ENCODE measurements around the gene ADAMTS10.
"Not testable (repeated sequence)": the region's sequence is repeated elsewhere in the genome, so short reads cannot be mapped to it uniquely, and the experiment has no call there.

Gene ADAMTS10

DNA sequence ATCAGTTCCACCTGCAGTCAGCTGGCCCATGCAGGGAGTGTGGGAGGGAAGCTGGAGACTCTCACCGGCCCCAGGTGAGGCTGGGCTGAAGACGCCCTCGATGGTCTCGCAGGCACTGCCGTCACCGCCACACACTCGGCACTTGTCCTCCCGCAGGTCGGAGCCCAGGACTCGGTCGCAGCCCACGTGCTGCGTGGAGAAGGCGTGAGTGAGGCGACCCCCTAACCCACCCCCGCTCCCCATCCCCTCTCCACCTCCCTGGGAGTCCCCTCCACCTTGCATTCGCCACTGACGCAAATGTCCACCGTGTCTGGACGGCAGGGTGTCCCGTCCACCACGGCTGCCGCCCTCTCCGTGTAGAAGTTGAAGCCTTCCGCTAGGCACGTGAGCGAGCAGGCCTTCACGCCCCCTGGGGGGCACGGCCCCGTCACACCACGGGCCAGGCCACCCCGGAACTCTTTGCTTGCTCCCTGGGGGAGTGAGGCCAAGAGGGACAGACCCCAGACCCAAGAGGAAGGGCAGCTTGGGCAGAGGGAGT lies 21.3 kb downstream of the ADAMTS10 start:
- DNase-seq = no peak

DNA sequence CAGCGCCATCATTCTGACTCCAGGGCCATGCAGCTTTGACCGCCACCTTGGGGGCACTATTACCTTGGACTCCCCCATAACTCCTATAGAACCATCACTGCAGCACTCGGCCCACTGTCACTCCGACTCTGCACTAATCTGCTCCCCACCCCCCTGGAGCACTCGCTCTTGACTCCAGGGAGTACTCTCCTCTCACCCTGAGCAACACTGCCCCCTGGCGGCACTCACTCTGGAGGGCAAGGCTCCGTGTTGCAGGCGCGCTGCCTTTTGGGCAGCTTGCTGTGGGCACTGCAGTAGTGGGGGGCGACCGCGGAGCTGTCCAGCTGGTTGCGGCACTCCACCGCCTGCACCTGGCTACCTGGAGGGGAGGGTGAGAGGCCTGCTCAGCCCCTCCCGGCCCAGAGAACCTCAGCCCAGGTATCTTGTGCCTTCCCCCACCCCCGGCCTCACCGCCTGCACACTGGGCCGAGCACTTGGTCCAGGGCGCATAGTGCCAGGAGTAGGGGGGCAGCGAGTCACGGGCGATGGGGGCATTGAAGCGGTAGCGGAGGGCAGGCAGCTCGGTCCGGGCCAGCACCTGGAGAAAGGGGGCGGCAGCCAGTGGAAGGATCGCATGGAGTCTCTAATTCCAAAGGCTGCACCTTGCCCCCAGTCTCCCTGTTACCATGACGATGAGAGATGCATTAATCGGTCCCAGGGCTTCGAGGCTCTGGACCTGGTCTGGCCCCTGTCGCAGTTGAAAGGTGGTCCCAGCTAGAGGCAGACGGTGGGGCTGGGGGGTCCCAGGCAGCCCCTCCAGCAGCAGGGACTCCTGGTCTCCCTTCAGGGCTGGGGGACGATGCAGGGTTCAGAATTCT lies 24.4 kb downstream of the ADAMTS10 start:
- DNase-seq = no peak

DNA sequence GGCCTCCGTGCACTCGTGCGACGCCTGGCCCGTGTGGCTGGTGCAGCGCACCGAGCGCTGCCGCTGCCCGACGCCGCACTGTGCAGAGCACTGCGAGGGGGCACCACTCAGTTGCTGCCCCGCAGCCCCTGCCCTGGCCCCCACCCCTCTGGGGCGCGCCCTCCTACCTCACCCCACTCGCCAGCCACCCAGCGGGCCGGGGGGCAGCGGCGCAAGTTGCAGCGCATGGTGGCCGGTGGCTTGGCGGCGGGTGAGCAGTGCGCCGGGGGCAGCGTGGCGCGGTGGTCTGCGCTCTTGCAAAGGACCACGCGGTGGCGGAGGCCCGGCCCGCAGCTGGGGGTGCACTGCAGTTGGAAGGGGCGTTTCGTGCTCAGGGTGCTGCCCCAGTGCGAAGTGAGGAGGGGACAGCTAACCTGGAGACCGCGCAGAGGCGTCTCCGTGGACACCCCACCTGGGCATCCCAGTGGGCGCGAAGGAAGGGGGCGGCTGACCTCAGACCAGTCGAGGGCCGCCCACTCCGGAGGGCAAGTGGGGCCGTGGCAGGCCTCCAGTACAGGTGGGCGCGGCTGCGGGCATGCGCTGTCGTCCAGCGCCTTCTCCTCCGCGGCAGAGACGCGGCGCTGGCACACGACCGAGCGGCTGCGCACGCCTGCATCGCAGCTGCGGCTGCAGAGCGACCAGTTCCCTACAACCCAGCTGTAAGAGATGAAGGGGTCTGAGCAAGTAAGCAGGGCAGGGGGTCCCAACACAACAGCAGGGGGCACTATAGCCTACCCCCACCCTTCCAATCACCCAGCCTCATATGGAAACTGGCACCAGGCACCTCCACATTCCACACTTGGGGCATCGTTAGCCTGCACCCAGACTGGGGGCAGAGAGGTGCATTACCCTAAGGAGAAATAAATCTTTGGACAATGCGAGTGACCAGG lies 25.3 kb downstream of the ADAMTS10 start:
- DNase-seq = no peak

DNA sequence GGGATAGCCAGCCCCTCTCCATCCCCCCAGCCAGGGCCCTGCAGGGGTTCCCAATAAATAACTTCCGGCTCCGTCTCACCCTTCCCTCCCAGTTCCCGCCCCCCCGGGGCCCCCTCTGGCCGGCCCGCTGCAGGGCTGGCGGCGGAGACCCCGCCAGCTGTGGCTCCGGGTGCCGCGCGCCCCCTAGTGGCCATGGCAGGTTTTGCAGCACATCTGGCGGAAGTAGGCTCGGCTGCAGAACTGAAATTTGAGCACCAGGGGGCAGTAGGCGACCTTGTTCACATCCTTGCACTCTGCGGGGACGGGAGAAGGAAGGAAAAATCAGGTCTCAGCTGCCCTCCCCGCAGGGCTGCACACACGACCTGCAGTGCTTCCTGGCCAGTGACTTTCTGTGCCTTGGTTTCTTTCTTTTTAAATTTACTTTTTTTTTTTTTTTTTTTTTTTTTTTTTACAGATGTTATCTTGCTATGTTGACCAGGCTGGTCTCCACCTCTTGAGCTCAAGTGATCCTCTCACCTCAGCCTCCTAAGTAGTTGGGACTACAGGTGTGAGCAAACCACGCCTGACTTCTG lies 29.7 kb downstream of the ADAMTS10 start:
- DNase-seq = no peak

DNA sequence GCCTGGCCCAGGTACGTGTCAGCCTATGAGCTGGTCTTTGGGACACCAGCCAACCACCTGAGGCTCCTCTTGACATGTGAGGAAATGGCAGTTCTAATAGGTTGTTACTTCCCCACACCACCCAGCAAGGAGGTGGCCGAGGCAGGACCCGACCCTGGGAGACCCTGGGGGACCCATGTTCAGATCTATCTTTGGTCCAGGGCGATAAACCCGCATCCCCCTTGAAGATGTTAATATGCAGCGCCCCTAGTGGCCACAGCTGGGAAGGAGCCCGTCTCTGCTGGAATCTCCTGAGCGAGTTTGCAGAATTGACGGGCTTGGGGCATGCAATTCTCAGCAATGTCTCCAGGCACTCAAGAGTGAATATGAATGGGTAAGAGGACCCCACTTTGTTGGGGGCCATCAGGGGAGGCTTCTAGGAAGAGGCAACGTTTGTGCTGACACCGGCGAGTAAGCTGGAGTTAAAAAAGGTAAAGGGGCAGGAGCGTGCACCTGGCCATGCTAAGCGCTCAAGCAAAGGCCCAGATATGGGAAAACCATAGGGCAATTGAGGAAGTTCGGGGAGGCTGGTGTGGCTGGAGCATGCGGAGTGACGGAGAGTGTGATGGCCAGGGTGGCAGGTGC lies 31.8 kb downstream of the ADAMTS10 start:
- no peak for DNase-seq

DNA sequence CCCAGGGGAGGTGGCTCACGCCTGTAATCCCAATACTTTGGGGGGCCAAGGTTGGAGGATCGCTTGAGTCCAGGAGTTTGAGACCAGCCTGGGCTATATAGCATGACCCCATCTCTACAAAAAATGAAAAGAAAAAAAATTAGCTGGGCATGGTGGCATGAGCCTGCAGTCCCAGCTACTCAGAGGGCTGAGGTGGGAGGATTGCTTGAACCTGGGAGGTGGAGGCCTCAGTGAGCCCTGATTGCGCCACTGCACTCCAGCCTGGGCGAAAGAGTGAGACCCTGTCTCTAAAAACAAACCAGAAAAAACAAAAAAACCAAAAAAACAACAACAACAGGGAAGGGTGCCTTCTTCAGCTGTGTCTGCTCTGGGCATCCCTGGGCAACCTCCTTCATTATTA lies 32.8 kb downstream of the ADAMTS10 start:
- no peak for DNase-seq

DNA sequence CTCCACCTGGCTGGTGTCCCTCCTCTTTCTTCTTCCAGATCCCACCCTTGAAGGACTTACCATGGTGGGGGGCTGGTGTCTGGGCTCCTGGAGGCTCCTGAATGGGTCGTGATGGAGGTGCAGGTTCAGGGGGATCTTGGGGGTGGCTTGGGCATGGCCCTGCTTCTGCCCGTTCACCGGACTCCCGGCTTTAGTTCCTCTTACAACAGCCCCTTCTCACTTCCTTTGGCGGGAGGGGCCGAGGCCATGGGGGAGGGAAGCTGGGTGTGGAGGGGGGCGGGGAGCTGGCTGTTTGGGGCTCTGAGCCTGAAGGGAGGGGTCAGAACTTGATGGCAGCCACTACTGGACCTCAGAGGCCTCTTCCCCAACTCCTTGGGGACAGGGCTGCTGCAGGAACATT lies 33.3 kb downstream of the ADAMTS10 start, which contains the start of gene MYO1F:
Gene MYO1F (minus strand): TSS at position 196 of the 400 bp plus-strand sequence. CDS start 133 bp downstream, at position 63.
- DNase-seq = no peak

DNA sequence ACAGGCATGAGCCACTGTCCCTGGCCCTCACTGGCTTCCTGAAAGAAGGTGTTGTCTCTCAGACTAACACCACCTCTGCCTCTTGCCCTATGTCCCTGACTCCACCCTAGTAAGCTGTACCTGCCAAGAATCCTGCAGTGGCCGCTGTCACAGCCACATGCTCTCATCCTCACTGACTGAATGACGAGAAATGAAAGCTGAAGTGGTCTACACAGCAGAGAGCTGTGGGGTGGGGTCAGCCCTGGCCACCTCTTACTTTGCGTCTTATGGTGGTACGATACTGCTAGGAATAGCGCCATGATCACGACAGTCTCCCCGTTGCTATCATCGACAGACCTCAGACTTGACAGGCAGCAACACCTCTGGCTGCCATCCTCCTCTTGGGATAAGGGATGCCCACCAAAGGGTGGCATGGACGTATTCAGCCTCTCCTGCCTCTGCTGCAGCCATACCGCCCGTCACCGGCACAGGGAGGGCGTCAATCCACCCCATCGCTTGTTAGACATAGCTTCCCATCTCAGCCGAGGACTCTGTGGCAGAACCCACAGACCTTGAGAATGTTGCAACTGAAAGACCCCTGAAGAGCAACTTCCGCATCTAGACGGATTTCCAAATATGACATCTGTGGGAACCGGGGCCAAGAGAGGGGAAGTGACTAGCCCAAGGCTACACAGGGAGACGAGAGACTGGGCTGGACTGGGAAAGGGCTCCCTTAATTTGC lies 34.1 kb downstream of the ADAMTS10 start:
- no peak for DNase-seq

DNA sequence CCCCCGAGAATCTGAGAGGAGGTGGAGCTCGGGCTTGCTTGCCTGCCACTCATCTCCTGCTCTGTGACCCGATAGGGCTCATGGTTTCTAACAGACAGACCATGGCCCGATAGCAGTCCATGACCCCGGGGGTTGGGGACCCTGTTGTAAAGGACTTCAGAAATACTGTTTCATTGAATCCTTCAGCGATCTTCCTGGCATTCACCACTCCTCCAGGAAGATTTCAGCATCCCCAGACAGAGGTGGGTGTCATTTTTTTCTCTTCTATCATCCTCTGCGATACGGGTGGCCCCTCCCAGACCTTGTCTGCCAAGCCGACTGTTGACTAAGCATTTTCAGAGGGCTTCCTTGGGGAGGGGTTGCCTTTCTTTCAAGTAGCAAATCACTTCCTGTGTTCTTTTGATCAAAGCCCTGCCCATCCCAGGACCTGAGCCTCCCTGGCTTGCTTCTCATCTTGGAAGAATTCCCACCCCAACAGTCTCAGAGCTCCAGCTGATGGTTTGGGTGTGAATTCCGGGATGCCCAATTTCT lies 35.0 kb downstream of the ADAMTS10 start:
- no peak for DNase-seq

DNA sequence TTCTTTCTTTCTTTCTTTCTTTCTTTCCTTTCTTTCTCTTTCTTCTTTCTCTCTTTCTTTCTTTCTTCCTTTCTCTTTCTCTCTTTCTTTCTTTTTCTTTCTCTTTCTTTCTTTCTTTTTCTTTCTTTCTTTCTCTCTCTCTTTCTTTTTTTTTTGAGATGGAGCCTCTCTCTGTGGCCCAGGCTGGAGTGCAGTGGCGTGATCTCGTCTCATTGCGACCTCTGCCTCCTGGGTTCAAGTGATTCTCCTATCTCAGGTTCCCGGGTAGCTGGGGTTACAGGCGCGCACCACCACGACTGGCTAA lies 35.9 kb downstream of the ADAMTS10 start:
- DNase-seq = not testable (repeated sequence)

DNA sequence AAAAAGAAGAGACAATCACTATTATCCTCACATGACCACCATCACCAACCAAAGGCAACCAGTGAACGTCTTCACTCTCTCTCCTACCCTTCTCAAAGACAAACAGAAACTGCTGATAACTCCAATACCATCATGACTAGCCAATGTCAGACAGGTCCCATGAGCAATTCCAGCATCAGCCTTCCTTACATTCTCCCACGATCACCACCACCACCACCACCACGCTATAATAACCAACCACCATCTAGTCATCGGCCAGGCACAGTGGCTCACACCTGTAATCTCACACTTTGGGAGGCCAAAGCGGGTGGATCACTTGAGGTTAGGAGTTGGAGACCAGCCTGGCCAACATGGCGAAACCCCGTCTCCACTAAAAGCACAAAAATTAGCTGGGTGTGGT lies 37.2 kb downstream of the ADAMTS10 start:
- DNase-seq = no peak

DNA sequence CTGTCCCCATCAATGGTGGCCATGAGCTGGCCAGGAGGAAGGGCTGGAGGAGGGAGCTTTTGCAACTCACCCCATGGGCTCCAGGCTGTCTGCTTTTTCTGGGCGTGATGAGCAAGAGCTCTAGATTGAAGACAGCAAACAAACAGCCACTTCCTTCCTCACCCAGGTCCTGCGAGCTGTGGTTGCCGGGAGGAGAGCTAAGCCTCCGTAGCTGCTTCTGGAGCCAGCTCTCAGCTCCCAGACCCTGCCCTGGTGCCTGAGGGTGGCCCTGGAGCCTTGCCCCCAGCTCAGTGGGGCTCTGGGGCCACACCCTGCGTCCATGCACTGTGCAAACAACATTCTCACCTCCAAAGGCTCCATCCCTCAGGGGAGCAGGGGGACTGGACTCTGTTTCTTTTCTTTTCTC lies 39.5 kb downstream of the ADAMTS10 start:
- DNase-seq = no peak

DNA sequence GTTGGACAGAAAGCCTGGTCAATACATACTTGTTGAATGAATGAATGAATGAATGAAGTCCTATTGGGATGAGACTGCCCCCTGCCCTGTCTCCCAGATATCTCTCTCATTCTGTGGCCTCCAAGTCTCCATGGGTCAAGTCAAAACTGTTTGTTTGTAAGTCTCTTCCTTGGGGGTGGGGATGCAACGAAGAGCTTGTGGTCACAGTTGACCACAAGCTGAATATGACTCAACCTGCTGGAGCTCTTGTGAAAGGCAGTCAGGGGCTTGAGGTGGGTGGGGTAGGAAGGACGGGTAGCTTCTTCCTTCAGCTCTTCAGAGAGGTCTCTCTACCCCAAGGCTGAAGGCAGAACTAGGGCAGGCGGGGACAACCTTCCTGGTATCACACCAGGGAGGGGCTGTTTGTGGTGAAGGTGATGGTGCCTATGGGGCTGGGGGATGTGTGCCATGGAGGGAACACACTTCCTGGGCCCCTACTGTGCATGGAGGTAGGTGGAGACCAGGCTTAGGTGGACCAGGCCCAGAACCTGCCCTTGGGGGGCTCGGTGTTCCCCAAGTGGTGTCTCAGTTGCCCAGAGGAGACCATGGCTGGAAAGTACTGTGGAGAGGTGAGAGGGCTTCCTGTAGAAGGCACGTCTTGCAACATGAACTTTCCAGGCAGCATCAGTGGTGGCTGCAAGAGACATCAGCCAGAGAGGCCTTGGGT lies 41.3 kb downstream of the ADAMTS10 start:
- DNase-seq = no peak

DNA sequence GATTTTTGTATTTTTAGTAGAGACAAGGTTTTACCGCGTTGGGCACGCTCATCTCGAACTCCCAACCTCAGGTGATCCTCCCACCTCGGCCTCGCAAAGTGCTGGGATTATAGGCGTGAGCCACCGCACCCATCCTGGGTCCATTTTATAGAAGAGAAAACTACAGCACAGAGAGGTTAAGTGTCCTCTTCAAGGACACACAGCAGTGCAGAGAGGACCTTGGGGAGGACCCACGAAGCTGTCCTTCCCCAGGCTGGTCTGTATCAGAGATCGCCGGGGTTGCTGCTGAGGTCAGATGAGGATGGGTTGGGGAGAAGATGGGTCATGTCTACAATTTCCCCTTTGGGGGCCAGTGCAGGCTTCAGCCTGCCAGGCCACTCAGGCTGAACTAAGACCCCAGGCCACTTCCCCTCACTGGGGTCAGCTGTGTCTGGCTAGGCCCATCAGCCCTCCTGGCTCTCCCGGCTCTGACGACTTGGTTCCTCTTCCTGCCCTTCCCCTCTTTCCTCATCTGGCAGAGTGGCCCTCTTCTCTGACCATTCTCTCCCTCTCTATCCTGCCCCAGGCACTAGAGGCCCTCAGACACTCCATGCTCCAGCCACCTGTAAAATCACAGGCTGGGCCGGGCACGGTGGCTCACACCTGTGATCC lies 42.9 kb downstream of the ADAMTS10 start:
- DNase-seq = no peak

DNA sequence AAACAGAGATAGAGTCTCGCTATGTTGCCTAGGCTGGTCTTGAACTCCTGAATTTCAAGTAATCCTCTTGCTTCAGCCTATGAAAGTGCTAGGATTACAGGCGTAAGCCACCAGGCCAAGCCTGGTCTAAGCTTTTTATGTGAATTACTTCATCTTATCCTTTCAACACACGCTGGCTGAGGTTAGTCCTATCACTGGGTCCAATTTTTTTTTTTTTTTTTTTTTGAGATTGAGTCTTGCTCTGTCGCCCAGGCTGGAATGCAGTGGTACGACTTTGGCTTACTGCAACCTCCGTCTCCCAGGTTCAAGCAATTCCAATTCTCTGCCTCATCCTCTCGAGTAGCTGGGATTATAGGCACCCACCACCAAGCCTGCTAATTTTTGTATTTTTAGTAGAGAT lies 43.7 kb downstream of the ADAMTS10 start:
- DNase-seq = no peak

DNA sequence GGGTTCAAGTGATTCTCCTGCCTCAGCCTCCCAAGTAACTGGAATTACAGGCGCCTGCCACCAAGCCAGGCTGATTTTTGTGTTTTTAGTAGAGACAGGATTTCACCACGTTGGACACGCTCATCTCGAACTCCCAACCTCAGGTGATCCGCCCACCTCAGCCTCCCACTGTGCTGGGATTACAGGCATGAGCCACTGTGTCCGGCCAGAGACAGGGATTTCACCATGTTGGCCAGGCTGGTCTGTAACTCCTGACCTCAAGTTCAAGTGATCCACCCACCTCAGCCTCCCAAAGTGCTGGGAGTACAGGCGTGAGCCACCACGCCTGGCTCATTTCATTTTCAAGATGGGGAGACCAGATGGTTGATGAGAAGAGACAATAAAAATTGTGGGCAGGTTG lies 45.6 kb downstream of the ADAMTS10 start:
- not testable (repeated sequence) for DNase-seq

DNA sequence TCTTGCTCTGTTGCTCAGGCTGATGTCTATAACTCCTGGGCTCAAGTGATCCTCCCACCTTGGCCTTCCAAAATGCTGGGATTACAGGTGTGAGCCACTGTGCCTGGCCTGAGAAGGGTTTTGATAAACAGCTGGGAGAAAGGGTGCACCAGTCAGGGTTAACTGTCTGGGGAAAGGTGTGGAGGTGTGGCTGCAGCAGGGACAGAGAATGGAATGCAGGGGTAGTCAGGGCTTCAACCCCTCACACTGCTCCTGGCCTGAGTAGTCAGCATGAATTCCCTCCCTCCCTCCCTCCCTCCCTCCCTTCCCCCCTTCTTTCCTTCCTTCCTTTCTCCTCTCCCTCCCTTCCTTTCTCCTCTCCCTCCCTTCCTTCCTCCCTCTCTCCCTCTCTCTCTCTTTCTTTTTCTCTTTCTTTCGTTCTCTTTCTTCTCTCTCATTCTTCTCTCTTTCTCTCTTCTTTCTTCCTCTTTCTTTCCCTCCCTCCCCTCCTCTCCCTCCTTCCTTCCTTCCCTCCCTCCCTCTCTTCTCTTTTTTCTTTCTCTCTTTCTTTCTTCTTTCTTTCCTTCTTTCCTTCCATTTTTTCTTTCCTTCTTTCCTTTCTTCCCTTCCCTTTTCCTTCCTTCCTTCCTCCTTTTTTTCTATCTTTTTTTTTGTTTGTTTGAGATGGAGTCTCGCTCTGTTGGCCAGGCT lies 49.3 kb downstream of the ADAMTS10 start:
- no peak for DNase-seq

DNA sequence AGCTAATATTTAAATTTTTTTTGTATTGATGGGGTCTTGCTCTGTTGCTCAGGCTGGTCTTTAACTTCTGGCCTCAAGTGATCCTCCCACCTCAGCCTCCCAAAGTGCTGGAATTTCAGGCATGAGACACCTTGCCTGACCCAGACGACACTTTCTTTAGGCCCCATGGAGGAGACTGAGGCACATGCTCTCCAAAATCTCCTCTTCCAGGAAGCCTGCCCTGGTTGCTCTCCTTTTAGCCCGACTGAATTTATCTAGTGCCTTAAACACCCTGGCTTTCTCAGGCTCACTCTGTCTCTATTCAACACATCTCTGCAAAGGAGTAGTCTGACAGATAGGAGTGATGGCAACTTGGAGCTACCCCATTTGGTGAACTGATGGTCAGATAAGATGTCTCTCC lies 52.2 kb downstream of the ADAMTS10 start:
- no peak for DNase-seq

DNA sequence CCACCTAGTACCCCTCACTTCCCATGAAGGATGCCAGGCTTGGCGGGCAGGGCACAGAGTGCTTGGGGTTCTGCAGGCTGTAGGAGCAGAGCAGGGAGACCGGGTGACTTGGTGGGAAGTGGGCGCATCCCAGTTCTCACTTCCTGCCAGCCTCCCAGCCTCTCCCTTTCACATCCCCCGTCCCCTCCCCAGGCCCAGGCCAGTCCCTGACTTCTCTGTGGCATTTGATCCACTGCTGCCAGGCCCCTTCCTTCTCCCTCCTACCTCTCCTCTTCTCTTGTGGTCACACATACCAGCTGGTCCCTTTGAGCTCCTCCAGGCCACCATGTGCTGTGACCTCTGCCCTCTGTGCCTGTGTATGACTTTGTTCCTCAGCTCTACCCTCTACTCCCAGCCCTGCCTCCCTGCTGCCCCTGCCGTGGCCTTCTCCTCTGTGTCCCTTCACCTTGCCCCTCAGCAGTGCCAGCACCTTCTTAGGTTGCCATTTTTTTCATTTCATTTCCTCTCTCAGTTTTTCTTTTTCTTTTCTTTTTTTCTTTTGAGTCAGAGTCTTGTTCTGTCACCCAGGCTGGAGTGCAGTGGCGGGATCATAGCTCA lies 52.8 kb downstream of the ADAMTS10 start:
- no peak for DNase-seq

DNA sequence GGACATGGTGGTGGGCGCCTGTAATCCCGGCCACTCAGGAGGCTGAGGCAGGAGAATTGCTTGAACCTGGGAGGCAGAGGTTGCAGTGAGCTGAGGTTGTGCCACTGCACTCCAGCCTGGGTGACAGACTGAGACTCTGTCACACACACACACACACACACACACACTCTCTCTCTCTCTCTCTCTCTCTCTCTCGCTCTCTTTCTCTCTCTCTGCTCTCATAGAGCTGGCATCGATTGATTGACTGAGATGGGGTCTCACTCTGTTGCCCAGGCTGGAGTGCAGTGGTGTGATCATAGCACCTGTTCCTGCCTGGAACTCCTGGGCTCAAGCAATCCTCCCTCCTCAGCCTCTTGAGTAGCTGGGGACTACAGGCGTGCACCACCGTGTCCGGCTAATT lies 56.8 kb downstream of the ADAMTS10 start:
- not testable (repeated sequence) for DNase-seq

Measured in DMS79 (cell line).